Karpas-422 (cell line): ENCODE measurements around the gene SPINK2. TPM values are rescaled to one million over a fixed set of nuclear protein-coding genes. Genes with fewer than 3 reads are reported as not detected.

Experiments
- DNase-seq: peaks from one replicate; pipeline ENCODE4 v3.0.0-alpha.2; 2015
- H2AFZ ChIP-seq: fragments of 200-600 bp; sonication (generic); 2 replicates; pipeline ENCODE4 v1.6.1; 2014; ENCODE audit warnings: antibody characterized with exemption, low read length, mixed read lengths
- H3K27ac ChIP-seq: fragments of 200-600 bp; sonication (generic); 2 replicates; pipeline ENCODE4 v1.5.1; 2014; ENCODE audit warnings: mild to moderate bottlenecking, low read length, moderate library complexity
- H3K27me3 ChIP-seq: fragments of 200-600 bp; sonication (generic); 2 replicates; pipeline ENCODE4 v1.6.1; 2014; ENCODE audit warnings: low read length, mixed read lengths
- H3K36me3 ChIP-seq: fragments of 200-600 bp; sonication (generic); 2 replicates; pipeline ENCODE4 v1.6.1; 2014; ENCODE audit warnings: low read length, mixed read lengths; ENCODE audit not compliant: insufficient read depth
- H3K4me1 ChIP-seq: fragments of 200-600 bp; sonication (generic); 2 replicates; pipeline ENCODE4 v1.6.1; 2014; ENCODE audit warnings: mild to moderate bottlenecking, low read length, mixed read lengths
- H3K4me2 ChIP-seq: fragments of 200-600 bp; sonication (generic); 2 replicates; pipeline ENCODE4 v1.6.1; 2014; ENCODE audit warnings: low read length, low read depth, mild to moderate bottlenecking; ENCODE audit not compliant: poor library complexity, severe bottlenecking
- H3K4me3 ChIP-seq: fragments of 200-600 bp; sonication (generic); 2 replicates; pipeline ENCODE4 v1.5.1; 2014; ENCODE audit warnings: mild to moderate bottlenecking, antibody characterized with exemption, low read length, mixed read lengths
- H3K79me2 ChIP-seq: fragments of 200-600 bp; sonication (generic); 2 replicates; pipeline ENCODE4 v1.6.1; 2014; ENCODE audit warnings: mild to moderate bottlenecking, low read length, mixed read lengths
- H3K9ac ChIP-seq: fragments of 200-600 bp; sonication (generic); 2 replicates; pipeline ENCODE4 v1.6.0; 2014; ENCODE audit warnings: low read length
- H3K9me2 ChIP-seq: fragments of 200-600 bp; sonication (generic), shearing (Covaris generic); replicated peaks from 2 replicates; pipeline ENCODE4 v1.6.0; 2014; ENCODE audit warnings: mild to moderate bottlenecking, low read length, moderate library complexity; ENCODE audit not compliant: insufficient read depth
- H3K9me3 ChIP-seq: fragments of 300-700, 200-600 bp; sonication (generic); 2 replicates; pipeline ENCODE4 v1.6.1; 2014; ENCODE audit warnings: low read length, mixed read lengths
- H4K20me1 ChIP-seq: fragments of 200-600 bp; sonication (generic); 2 replicates; pipeline ENCODE4 v1.6.1; 2014; ENCODE audit warnings: mild to moderate bottlenecking, antibody characterized with exemption, low read length, low read depth; ENCODE audit not compliant: insufficient read depth
- total RNA-seq: library from RNA; depleted of rRNA; stranded (reverse); fragments of >200 nt; shearing (Covaris generic); gene quantifications from 2 replicates; pipeline ENCODE4 v1.2.3, GENCODE V29; 2014; ENCODE audit warnings: low replicate concordance

Gene SPINK2
- total RNA-seq, 1 experiment from 2014 or later = not detected

DNA sequence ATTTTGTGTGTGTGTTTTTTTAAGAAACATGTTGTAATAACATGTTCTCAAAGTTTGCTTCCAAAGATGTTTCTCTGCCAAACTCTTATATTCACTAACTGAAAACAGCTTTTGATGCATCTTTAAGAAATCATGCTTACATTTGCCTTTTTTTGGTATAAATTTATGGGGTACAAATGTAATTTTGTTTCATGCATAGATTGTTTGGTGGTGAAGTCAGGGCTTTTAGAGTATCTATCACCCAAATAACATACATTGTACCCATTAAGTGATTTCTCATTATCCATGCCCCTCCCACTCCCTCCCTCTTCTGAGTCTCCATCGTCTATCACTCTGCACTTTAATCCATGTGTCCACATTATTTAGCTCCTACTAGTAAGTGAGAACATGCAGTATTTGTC, 30.8 kb downstream of the SPINK2 start:
- H4K20me1 ChIP-seq = no peaks in the 10 kb centered on the region
- no peak overlapping the region for H3K4me3 ChIP-seq
- no peaks in the 10 kb centered on the region for H3K27me3 ChIP-seq
- no peaks in the 10 kb centered on the region for H3K9me3 ChIP-seq
- H3K4me1 ChIP-seq = no peaks in the 10 kb centered on the region
- no peaks in the 10 kb centered on the region for H3K36me3 ChIP-seq
- no peak overlapping the region for H2AFZ ChIP-seq
- H3K9me2 ChIP-seq = no peaks in the 10 kb centered on the region
- DNase-seq = no peak
- H3K79me2 ChIP-seq = no peaks in the 10 kb centered on the region
- no peak overlapping the region for H3K4me2 ChIP-seq
- H3K9ac ChIP-seq = no peak overlapping the region
- no peak overlapping the region for H3K27ac ChIP-seq

DNA sequence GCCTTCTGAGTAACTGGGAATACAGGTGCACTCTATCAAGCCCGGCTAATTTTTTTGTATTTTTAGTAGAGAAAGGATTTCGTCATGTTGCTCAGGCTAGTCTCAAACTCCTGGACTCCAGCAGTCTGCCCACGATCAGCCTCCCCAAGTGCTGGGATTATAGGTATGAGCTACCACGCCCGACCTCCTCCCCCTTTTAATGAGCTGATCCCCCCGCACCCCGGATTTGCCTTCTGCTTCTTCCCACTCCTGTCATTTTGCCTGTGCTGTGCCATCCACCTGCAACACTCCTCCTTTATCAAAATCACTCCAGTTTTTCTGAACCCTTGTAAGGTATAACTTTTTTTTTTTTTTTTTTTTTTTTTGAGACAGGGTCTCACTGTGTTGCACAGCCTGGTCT, 33.4 kb downstream of the SPINK2 start:
- Histone ChIP-seq H3K9me2 (no peaks in the 10 kb centered on the region), H3K4me1 (no peaks in the 10 kb centered on the region), H3K4me3 (no peak overlapping the region), H3K4me2 (no peak overlapping the region), H3K9me3 (no peaks in the 10 kb centered on the region), H4K20me1 (no peaks in the 10 kb centered on the region), H3K9ac (no peak overlapping the region), H2AFZ (no peak overlapping the region), H3K27ac (no peak overlapping the region), H3K27me3 (no peaks in the 10 kb centered on the region), H3K79me2 (no peaks in the 10 kb centered on the region), H3K36me3 (no peaks in the 10 kb centered on the region)
- DNase-seq = no peak

- Histone ChIP-seq H3K27ac (no peak overlapping the region), H4K20me1 (no peaks in the 10 kb centered on the region), H3K27me3 (no peaks in the 10 kb centered on the region), H3K9me3 (no peaks in the 10 kb centered on the region), H3K36me3 (no peaks in the 10 kb centered on the region), H3K9me2 (no peaks in the 10 kb centered on the region), H3K4me2 (no peak overlapping the region), H2AFZ (no peak overlapping the region), H3K4me1 (no peaks in the 10 kb centered on the region), H3K4me3 (no peak overlapping the region), H3K9ac (no peak overlapping the region), H3K79me2 (no peaks in the 10 kb centered on the region)
- no peak for DNase-seq
Measured at GRCh38 chr4:56787380-56787779, 34.1 kb downstream of the SPINK2 start.

DNA sequence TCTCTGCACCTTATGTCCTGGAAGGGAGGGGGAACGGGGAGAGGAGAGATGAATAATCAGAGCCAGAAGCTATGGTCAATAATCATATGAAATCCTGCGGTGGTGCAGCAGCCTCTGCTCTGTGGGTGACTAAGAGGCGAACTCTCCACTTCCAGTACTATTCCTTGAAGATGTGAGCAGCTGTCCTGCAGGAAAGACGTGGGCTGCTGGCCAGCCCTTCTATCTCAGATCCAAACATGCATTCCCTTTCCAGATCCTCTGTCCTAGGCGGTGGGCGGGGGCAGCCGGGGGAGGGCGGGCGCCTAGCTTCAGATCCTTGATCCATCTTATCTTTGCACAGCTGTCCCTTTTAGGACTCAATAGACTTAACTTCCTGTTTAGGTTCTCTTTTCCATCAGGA, 34.5 kb downstream of the SPINK2 start:
- no peaks in the 10 kb centered on the region for H3K9me2 ChIP-seq
- no peaks in the 10 kb centered on the region for H3K9me3 ChIP-seq
- no peaks in the 10 kb centered on the region for H3K4me1 ChIP-seq
- H3K36me3 ChIP-seq = no peaks in the 10 kb centered on the region
- H3K4me2 ChIP-seq = no peak overlapping the region
- H3K4me3 ChIP-seq = no peak overlapping the region
- no peaks in the 10 kb centered on the region for H3K79me2 ChIP-seq
- H3K27ac ChIP-seq = no peak overlapping the region
- no peaks in the 10 kb centered on the region for H3K27me3 ChIP-seq
- no peak overlapping the region for H2AFZ ChIP-seq
- H4K20me1 ChIP-seq = no peaks in the 10 kb centered on the region
- no peak for DNase-seq
- no peak overlapping the region for H3K9ac ChIP-seq

DNA sequence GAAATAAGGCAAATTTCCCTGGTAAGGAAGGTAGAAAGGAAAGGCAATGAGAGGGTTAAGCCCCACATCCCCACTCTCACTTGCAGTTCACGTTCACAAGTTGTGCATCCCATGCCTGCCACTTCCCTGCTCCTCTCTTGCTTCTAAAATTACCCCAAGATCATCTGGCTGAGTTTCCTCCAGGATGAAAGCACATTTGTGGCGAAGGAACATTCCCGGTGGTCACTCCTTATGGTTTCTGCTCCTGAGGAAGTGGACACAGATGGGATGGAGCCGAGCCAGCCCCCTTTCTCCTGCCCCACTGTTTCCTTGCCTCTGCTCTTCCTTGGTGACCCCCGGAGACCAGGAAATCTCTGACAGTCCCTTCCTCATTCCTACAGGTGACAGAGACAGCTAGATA, 37.5 kb downstream of the SPINK2 start:
- Histone ChIP-seq H3K27ac (no peak overlapping the region), H2AFZ (no peak overlapping the region), H3K4me2 (no peak overlapping the region), H3K36me3 (no peaks in the 10 kb centered on the region), H3K9me2 (no peaks in the 10 kb centered on the region), H3K27me3 (no peaks in the 10 kb centered on the region), H3K9me3 (no peaks in the 10 kb centered on the region), H3K9ac (no peak overlapping the region), H3K4me1 (no peaks in the 10 kb centered on the region), H4K20me1 (no peaks in the 10 kb centered on the region), H3K4me3 (no peak overlapping the region), H3K79me2 (no peaks in the 10 kb centered on the region)
- DNase-seq = no peak

DNA sequence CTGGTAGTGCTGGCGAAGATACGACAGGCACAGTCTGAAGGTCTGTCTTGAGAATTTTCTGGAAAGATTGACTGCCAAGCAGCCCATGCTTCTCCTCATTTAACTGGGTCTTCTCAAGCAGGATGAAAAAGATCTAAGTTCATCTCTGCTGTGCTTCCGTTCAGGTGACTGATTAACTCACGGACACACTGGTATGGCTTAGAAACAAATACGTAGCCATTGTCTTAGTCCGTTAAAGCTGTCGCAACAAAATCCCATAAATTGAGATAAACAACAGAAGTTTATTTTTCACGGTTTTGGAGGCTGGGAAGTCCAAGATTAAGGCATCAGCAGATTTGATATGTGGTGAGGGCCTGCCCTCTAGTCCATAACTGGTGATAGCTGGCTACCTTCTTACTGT, 39.5 kb downstream of the SPINK2 start:
- no peaks in the 10 kb centered on the region for H3K79me2 ChIP-seq
- no peaks in the 10 kb centered on the region for H4K20me1 ChIP-seq
- no peaks in the 10 kb centered on the region for H3K9me2 ChIP-seq
- no peak for DNase-seq
- H3K27ac ChIP-seq = no peak overlapping the region
- H2AFZ ChIP-seq = no peak overlapping the region
- no peak overlapping the region for H3K9ac ChIP-seq
- no peaks in the 10 kb centered on the region for H3K27me3 ChIP-seq
- no peak overlapping the region for H3K4me2 ChIP-seq
- no peak overlapping the region for H3K4me3 ChIP-seq
- no peaks in the 10 kb centered on the region for H3K9me3 ChIP-seq
- H3K4me1 ChIP-seq = no peaks in the 10 kb centered on the region
- H3K36me3 ChIP-seq = no peaks in the 10 kb centered on the region

DNA sequence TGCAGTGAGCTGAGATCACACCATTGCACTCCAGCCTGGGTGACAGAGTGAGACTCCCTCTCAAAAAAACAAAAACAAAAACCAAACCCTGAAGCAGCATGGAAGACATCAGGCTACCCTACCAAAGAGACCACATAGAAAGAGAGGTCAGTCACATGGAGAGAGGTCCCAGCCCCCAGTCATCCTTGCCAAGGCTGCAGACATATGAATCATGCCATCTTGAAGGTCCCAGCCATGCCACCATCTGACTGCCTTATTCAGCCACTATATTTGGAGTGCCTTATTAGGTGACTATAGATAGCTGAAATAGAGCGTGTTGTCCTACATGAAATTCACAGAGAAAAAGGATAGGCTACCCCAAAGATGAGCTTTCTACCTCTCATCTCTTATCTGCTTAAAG, 48.2 kb downstream of the SPINK2 start:
- H2AFZ ChIP-seq = no peak overlapping the region
- no peak overlapping the region for H3K4me2 ChIP-seq
- H3K9me2 ChIP-seq = no peaks in the 10 kb centered on the region
- H3K4me3 ChIP-seq = no peak overlapping the region
- H4K20me1 ChIP-seq = no peaks in the 10 kb centered on the region
- H3K9me3 ChIP-seq = no peaks in the 10 kb centered on the region
- H3K27ac ChIP-seq = no peak overlapping the region
- no peaks in the 10 kb centered on the region for H3K27me3 ChIP-seq
- DNase-seq = no peak
- no peaks in the 10 kb centered on the region for H3K36me3 ChIP-seq
- no peak overlapping the region for H3K9ac ChIP-seq
- no peaks in the 10 kb centered on the region for H3K79me2 ChIP-seq
- H3K4me1 ChIP-seq = no peaks in the 10 kb centered on the region

GRCh38 chr4:56772134-56772533, 49.4 kb downstream of the SPINK2 start:
- H3K9me3 ChIP-seq = no peaks in the 10 kb centered on the region
- H2AFZ ChIP-seq = no peak overlapping the region
- H3K9ac ChIP-seq = no peak overlapping the region
- H3K9me2 ChIP-seq = no peaks in the 10 kb centered on the region
- no peak for DNase-seq
- H3K27ac ChIP-seq = no peak overlapping the region
- H3K4me3 ChIP-seq = no peak overlapping the region
- no peaks in the 10 kb centered on the region for H4K20me1 ChIP-seq
- H3K4me1 ChIP-seq = no peaks in the 10 kb centered on the region
- no peak overlapping the region for H3K4me2 ChIP-seq
- no peaks in the 10 kb centered on the region for H3K27me3 ChIP-seq
- H3K36me3 ChIP-seq = no peaks in the 10 kb centered on the region
- no peaks in the 10 kb centered on the region for H3K79me2 ChIP-seq

- Histone ChIP-seq H3K4me2 (no peak overlapping the region), H3K9me3 (no peaks in the 10 kb centered on the region), H3K27me3 (no peaks in the 10 kb centered on the region), H3K9me2 (no peaks in the 10 kb centered on the region), H3K9ac (no peak overlapping the region), H3K4me3 (no peak overlapping the region), H4K20me1 (no peaks in the 10 kb centered on the region), H3K4me1 (no peaks in the 10 kb centered on the region), H3K36me3 (no peaks in the 10 kb centered on the region), H3K79me2 (no peaks in the 10 kb centered on the region), H3K27ac (no peak overlapping the region), H2AFZ (no peak overlapping the region)
- DNase-seq = no peak
Measured at GRCh38 chr4:56768763-56769162, 52.7 kb downstream of the SPINK2 start.
